Brain microvascular endothelial cell (primary cell): ENCODE data around the gene SLC16A3.
A peak's percentile ranks its signal among the peaks of the same experiment; 100 is the strongest.
"Not testable (repeated sequence)": the region's sequence is repeated elsewhere in the genome, so short reads cannot be mapped to it uniquely, and the experiment has no call there.

Source experiments
- DNase-seq: peaks from one replicate; pipeline ENCODE4 v3.0.0-alpha.2; 2020
- H3K27ac ChIP-seq: fragments of 250-450 bp; sonication (Bioruptor Pico); 2 replicates; pipeline ENCODE4 v1.5.1; 2020; ENCODE audit warnings: mild to moderate bottlenecking, moderate library complexity
- H3K27me3 ChIP-seq: fragments of 250-450 bp; sonication (Bioruptor Pico); replicated peaks from 2 replicates; pipeline ENCODE4 v1.5.1; 2020; ENCODE audit warnings: mild to moderate bottlenecking
- H3K36me3 ChIP-seq: fragments of 250-450 bp; sonication (Bioruptor Pico); replicated peaks from 2 replicates; pipeline ENCODE4 v1.5.1; 2020; ENCODE audit warnings: mild to moderate bottlenecking
- H3K4me3 ChIP-seq: 2 replicates; pipeline ENCODE4 v1.5.1; 2011; ENCODE audit warnings: low read depth, mild to moderate bottlenecking, control low read depth, low read length, moderate library complexity
- in situ Hi-C: cut with HindIII; loops from 2 replicates; pipeline ENCODE4 v1.10.0; 2017; ENCODE audit warnings: low sequenced_read_pairs, low pct_ligation_motif_present
- TF ChIP-seq, protein P1 (sequence below): IDR thresholded peaks from 2 replicates; pipeline ENCODE4 v1.5.1; 2011; ENCODE audit warnings: low read depth, mild to moderate bottlenecking, moderate library complexity, low read length, control low read depth, inconsistent platforms; ENCODE audit errors: missing control alignments

Gene SLC16A3

DNA sequence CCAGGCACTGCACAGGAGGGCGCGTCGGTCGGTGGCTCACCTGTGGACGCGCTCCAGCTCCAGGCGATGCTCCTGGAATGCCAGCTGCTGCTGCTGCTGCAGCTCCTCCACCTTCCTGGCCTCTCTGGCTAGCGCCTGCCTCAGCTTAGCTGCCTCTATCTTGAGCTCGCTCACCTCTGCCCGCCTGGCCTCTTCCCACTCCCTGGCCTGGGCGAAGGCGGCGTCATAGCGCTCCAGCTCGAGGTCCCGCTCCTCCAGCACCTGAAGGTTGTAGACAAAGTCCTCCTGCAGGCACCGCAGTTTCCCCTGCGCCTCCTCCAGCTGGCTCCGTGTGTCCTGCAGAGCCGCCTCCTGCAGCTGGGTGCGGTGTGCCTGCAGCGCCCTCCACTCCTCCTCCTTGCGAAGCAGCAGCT, 27.3 kb upstream of the SLC16A3 start:
- no peak for DNase-seq
- in situ Hi-C loops: loop anchor here (10.0 kb wide), 1 partner anchor 133 kb away; the partner anchor contains the start of gene SECTM1
- Histone ChIP-seq H3K4me3 (no peak overlapping the region), H3K36me3 (peaks cover 10% of the 10 kb centered on the region), H3K27ac (no peak overlapping the region), H3K27me3 (no peaks in the 10 kb centered on the region)
- TF ChIP-seq, protein P1, sequence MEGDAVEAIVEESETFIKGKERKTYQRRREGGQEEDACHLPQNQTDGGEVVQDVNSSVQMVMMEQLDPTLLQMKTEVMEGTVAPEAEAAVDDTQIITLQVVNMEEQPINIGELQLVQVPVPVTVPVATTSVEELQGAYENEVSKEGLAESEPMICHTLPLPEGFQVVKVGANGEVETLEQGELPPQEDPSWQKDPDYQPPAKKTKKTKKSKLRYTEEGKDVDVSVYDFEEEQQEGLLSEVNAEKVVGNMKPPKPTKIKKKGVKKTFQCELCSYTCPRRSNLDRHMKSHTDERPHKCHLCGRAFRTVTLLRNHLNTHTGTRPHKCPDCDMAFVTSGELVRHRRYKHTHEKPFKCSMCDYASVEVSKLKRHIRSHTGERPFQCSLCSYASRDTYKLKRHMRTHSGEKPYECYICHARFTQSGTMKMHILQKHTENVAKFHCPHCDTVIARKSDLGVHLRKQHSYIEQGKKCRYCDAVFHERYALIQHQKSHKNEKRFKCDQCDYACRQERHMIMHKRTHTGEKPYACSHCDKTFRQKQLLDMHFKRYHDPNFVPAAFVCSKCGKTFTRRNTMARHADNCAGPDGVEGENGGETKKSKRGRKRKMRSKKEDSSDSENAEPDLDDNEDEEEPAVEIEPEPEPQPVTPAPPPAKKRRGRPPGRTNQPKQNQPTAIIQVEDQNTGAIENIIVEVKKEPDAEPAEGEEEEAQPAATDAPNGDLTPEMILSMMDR: no peak

DNA sequence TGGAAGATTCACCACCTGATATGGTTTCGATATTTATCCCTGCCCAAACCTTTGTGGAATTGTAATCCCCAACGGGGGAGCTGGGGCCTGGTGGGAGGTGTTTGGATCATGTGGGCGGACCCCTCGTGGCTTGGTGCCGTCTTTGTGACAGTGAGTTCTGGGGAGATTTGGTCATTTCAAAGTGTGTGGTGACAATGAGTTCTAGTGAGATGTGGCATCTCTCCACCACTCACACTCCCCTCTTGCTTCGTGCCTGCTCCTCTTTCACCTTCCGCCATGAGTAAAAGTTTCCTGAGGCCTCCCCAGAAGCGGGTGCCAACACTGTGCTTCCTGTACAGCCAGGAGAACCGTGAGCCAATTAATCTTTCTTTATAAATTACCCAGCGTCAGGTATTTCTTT, 25.9 kb upstream of the SLC16A3 start:
- peaks cover 5% of the 10 kb centered on the region for H3K36me3 ChIP-seq
- H3K27me3 ChIP-seq: no peaks in the 10 kb centered on the region
- in situ Hi-C loops: loop anchor here (10.0 kb wide), 1 partner anchor 132 kb away; the partner anchor contains the start of gene SECTM1
- H3K27ac ChIP-seq: no peak overlapping the region
- no peak for DNase-seq
- H3K4me3 ChIP-seq: no peak overlapping the region
- TF ChIP-seq, protein P1: no peak

DNA sequence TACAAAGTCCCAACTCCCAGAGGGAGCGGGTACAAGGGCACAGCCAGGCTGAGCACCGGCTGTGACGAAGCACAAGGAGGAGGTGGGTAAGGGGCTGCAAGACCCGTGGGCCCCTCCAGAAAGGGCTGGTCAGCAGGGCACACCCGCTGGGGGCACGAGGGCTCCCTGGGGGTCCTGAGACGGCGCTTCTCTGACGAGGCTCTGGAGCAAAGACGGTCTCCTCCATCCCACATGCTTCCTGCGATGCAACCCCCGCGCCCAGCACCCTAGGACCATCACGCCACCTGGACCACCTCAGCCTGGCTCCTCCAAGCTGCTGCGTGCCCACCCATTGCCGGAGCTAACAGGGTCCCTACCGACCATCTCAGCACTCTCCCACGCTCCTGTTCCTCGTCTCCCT, 24.9 kb upstream of the SLC16A3 start:
- H3K27me3 ChIP-seq: no peaks in the 10 kb centered on the region
- no peak overlapping the region for H3K4me3 ChIP-seq
- H3K36me3 ChIP-seq: peaks cover 3% of the 10 kb centered on the region
- no peak for DNase-seq
- TF ChIP-seq, protein P1: no peak
- in situ Hi-C loops: loop anchor here (10.0 kb wide), 1 partner anchor 131 kb away; the partner anchor contains the start of gene SECTM1
- H3K27ac ChIP-seq: no peak overlapping the region

DNA sequence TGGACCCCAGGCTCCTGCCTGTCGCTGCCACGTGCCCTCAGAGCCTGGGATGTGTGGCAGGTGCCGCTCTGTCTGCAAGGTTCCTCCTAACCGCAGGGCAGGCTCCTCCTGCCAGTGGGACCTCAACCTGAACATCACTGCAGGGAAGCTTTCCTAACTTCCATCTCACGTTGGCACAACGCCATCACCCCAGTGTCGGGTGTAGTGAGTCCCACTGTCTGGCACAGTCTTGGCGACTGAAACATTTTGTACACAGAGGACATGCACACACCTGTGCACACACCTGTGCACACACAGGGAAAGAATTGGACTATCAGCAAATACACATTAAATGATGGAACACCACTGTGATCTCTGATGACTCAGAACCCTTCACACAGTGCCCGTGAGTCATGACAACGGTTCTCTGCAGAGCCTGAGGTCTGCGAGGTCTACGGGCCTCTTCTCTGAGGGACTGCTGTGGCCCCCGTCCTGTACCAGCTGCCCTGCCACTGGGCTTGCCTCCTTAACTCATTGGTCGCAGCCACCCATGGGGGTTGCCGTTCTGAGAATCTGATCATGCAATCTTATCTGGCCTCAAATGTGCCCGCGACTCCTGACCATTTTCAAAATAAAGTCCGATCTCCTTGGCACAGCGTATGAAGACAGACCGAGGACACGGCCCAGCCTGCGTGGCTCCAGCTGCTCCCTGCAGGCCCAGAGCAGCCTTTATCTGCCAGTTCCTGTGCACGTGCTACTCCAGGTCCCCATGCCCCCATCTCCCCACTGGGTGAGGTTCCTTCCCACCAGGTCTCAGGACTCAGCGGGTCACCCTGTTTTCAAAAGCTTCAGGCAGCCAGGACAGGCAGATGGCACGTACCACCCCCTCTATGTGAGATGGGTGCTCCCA, 23.8 kb upstream of the SLC16A3 start:
- peaks cover 3% of the 10 kb centered on the region for H3K36me3 ChIP-seq
- TF ChIP-seq, protein P1: no peak
- no peak overlapping the region for H3K4me3 ChIP-seq
- DNase-seq: peak; percentile 79
- in situ Hi-C loops: loop anchor here (10.0 kb wide), 1 partner anchor 130 kb away; the partner anchor contains the start of gene SECTM1
- no peaks in the 10 kb centered on the region for H3K27me3 ChIP-seq
- no peak overlapping the region for H3K27ac ChIP-seq

DNA sequence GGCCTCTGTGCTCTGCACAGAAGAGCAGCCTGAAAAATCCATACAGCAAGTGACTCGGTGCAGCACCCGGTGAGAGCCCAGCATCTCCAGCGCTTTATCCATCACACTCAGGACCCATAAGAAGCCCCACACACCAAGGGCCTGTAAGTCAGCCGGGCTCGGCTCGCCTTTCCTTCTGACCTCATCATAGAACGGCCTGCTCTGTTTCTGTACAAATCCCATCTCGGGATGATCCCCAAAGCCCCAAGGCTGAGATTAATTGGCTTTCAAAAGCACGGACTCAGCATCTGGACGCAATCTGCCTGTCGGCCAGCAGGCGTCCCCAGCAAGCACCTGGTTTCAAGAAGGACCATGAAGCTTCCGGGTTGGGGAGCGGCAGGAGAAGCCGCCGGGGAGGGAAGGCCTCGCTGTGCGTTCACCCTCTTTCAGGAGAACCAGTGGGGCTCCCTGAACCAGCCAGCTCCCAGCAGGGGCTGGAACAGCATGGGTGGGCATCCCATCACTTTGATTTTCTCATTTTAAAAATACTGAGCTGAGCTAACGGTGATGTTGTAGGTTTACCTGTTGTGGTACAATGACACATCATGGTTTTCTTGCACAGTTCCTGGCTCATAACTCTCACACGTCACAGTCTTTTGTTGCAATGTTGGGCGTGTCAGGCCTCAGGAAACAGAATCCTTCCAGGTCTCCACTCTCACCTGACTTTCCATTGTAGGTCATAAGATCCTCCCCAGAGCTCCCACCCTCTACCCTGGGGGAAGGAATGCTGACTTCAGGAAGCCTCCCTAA, 22.9 kb upstream of the SLC16A3 start:
- TF ChIP-seq, protein P1: peak; percentile 89
- Histone ChIP-seq H3K27ac (no peak overlapping the region), H3K4me3 (no peak overlapping the region), H3K27me3 (no peaks in the 10 kb centered on the region), H3K36me3 (peaks cover 3% of the 10 kb centered on the region)
- DNase-seq: peak; percentile 81
- in situ Hi-C loops: loop anchor here (10.0 kb wide), 1 partner anchor 129 kb away; the partner anchor contains the start of gene SECTM1

DNA sequence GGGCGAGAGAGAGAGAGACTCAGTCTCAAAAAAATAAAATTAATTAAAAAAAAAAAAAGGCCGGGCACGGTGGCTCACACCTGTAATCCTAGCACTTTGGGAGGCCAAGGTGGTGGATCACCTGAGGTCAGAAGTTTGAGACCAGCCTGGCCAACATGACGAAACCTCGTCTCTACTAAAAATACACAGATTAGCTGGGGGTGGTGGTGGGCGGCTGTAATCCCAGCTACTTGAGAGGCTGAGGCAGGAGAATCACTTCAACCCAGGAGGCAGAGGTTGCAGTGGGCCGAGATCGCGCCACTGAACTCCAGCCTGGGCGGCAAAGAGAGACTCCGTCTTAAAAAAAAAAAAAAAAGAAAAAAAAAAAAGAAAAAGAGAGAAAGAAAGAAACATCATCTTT, 18.2 kb upstream of the SLC16A3 start:
- H3K4me3 ChIP-seq, DNase-seq, H3K36me3 ChIP-seq, H3K27ac ChIP-seq, in situ Hi-C loops, H3K27me3 ChIP-seq: not testable (repeated sequence)
